Muscle layer of duodenum (tissue), 2 donors: ENCODE data around the gene SLC9A8.
"Not testable (repeated sequence)": the region's sequence is repeated elsewhere in the genome, so short reads cannot be mapped to it uniquely, and the experiment has no call there.

Source experiments
- H3K27ac ChIP-seq: one replicate; pipeline ENCODE4 v1.7.0; 2013; ENCODE audit warnings: mild to moderate bottlenecking, low read length
- H3K27me3 ChIP-seq: one replicate; pipeline ENCODE4 v1.7.0; 2013; ENCODE audit warnings: low read depth, mild to moderate bottlenecking, control low read depth, low read length
- H3K36me3 ChIP-seq, 2 donors: one replicate each; pipeline ENCODE4 v1.7.0; 2013; ENCODE audit warnings: low read length in 2 of 2, control low read depth in 1 of 2, mild to moderate bottlenecking in 1 of 2; ENCODE audit not compliant: insufficient read depth in 2 of 2, control insufficient read depth in 1 of 2
- H3K4me1 ChIP-seq, 2 donors: one replicate each; pipeline ENCODE4 v1.7.0; 2013; ENCODE audit warnings: low read length in 2 of 2, mild to moderate bottlenecking in 2 of 2, control low read depth in 1 of 2, moderate library complexity in 1 of 2; ENCODE audit not compliant: insufficient read depth in 2 of 2, control insufficient read depth in 1 of 2
- H3K4me3 ChIP-seq, 2 donors: one replicate each; pipeline ENCODE4 v1.7.0; 2013; ENCODE audit warnings: low read length in 2 of 2, low read depth in 1 of 2, mild to moderate bottlenecking in 1 of 2
- H3K9me3 ChIP-seq, 2 donors: one replicate each; pipeline ENCODE4 v1.7.0; 2013; ENCODE audit warnings: low read length in 2 of 2, control low read depth in 1 of 2, mild to moderate bottlenecking in 1 of 2; ENCODE audit not compliant: control insufficient read depth in 1 of 2
- donor health status: healthy.

Gene SLC9A8

DNA sequence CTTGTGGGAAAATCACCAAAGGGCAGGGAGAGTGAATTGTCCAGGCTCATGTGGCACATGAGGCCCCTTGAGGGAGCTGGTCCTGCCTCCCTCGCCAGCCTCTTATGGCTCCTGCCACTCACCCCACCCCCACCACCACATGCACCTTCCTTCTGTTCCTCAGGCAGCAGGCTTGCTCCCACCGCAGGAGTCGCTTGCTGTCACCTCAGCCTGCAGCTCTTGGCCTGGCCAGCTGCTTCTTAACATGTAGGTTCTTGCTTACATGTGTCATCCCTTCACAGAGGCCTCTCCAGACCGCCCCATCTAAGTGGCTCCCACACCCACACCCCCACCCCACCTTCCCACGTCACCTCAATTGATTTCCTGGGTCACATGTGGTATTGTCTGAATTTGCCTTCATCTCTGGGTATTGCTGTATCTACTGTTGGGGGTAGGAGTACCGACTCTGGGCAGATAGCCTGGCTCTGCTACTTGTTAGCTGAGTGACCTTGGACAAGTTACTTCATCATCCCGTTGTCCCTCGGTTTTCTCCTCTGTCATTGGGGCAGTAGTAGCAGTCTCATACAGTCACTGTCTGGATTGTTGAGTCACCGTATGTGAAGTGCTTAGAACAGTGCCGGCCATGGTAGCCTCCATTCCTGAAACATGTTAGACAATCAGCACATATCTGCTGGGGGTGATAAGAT is 41.7 kb downstream of the SLC9A8 start:
- H3K9me3 ChIP-seq = no peaks in the 10 kb centered on the region
- H3K4me1 ChIP-seq = peaks cover 0 to 12% of the 10 kb centered on the region in 2 donors
- no peak overlapping the region for H3K4me3 ChIP-seq
- H3K27ac ChIP-seq = no peak overlapping the region
- H3K36me3 ChIP-seq = peaks cover 10 to 55% of the 10 kb centered on the region in 2 donors
- no peaks in the 10 kb centered on the region for H3K27me3 ChIP-seq

DNA sequence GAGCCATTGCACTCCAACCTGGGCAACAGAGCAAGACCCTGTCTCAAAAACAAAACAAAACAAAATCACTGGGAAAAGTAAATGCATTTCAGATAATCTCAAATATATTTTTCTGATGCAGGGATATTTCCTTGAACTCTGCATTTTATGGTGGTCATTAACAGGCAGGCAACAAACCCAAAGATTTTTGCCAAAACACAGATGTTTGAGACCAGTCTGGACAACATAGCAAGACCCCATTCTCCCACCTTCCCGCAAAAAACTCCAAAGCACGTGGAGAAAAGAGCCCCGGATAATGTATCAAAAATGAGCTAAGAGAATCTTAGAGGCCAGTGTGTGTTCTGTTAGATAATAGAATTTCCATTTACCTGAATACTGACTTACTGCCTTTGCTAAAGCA is 44.3 kb downstream of the SLC9A8 start:
- Histone ChIP-seq H3K4me3 (no peak overlapping the region), H3K36me3 (peaks cover 17 to 66% of the 10 kb centered on the region in 2 donors), H3K4me1 (no peaks in the 10 kb centered on the region), H3K9me3 (no peaks in the 10 kb centered on the region), H3K27ac (no peak overlapping the region), H3K27me3 (no peaks in the 10 kb centered on the region)

DNA sequence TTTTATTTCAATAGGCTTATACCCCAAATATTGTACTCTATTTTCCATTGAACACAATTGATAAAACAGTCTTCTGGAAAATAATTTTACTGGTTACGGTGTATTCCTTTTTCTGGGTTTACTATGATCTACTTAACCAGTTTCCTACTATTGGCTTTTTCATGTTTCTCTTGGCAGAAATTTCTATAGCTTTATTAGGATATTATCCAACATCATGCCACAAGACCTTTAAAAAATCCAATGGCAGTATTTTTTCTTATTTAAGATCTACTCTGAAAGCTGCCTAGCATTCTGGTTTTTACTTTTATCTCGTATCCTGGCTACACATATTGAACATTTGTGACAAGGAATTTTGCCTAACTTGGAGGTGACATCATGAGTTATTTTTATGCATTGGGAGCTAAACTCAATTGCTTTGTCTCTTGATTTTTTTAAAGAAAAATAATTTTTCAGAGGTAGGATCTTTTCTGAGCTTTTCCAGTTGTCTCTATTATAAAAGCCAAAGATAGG is 45.5 kb downstream of the SLC9A8 start:
- no peaks in the 10 kb centered on the region for H3K4me1 ChIP-seq
- no peaks in the 10 kb centered on the region for H3K27me3 ChIP-seq
- H3K4me3 ChIP-seq = no peak overlapping the region
- no peak overlapping the region for H3K27ac ChIP-seq
- peaks cover 17 to 73% of the 10 kb centered on the region in 2 donors for H3K36me3 ChIP-seq
- no peaks in the 10 kb centered on the region for H3K9me3 ChIP-seq

DNA sequence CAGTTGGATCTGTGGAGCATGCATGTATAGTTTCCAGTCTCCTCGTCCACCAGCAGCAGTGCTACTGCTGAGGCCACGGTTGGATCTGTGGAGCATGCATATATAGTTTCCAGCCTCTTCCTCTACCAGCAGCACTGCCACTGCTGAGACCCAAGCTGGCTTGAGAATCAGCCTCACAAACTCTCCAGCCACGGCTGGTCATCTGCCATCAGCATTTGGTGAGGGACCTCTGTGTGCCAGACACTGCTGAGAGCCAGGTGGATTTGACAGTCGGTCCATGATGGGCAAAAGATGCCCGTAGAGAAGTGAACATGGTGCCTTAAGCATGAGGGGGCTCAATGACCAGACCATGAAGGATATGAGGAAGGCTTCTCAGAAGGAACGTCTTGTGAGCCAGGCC is 46.4 kb downstream of the SLC9A8 start:
- Histone ChIP-seq H3K27ac (no peak overlapping the region), H3K36me3 (peaks cover 17 to 64% of the 10 kb centered on the region in 2 donors)

DNA sequence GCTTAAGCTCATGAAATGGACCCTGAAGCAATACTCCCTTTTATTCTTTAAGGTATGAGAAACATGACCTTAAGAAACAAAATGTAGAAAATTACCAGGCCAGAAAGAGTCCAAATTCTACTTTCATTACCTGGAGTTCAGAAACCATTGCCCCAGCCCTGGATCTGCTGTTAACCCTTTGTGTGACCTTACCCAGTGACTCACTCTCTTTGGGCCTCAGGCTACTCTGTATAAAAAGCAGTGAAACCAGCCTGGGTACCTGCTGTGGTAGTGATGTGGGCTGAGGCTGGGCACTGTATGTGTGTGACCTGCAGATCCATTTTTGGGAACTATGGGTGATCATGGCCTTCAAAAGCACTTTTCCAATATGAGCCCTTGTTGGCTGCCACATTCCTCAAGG is 47.2 kb downstream of the SLC9A8 start:
- no peaks in the 10 kb centered on the region for H3K4me1 ChIP-seq
- no peak overlapping the region for H3K4me3 ChIP-seq
- no peak overlapping the region for H3K27ac ChIP-seq
- no peaks in the 10 kb centered on the region for H3K27me3 ChIP-seq
- peaks cover 21 to 64% of the 10 kb centered on the region in 2 donors for H3K36me3 ChIP-seq
- no peaks in the 10 kb centered on the region for H3K9me3 ChIP-seq

More for the DNA sequence above, 46.4 kb downstream of the SLC9A8 start:
- H3K4me3 ChIP-seq = no peak overlapping the region
- H3K9me3 ChIP-seq = no peaks in the 10 kb centered on the region
- no peaks in the 10 kb centered on the region for H3K27me3 ChIP-seq
- H3K4me1 ChIP-seq = no peaks in the 10 kb centered on the region

DNA sequence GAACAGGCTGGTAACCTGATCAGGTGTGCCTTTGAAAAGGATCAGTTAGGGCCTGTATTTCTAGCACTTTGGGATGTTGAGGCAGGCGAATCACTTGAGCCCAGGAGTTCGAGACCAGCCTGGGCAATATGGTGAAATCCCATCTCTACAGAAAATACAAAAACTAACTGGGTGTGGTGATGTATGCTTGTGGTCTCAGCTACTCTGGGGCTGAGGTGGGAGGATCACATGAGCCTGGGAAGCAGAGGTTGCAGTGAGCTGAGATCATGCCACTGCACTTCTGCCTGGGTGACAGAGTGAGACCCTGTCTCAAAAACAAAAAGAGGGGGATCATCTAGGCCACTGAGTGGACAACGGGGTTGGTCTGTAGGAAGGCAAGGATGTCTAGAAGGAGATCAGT is 48.6 kb downstream of the SLC9A8 start:
- H3K27me3 ChIP-seq, H3K27ac ChIP-seq, H3K9me3 ChIP-seq, H3K4me3 ChIP-seq, H3K4me1 ChIP-seq: not testable (repeated sequence)
- H3K36me3 ChIP-seq = peaks cover 24 to 65% of the 10 kb centered on the region in 2 donors

DNA sequence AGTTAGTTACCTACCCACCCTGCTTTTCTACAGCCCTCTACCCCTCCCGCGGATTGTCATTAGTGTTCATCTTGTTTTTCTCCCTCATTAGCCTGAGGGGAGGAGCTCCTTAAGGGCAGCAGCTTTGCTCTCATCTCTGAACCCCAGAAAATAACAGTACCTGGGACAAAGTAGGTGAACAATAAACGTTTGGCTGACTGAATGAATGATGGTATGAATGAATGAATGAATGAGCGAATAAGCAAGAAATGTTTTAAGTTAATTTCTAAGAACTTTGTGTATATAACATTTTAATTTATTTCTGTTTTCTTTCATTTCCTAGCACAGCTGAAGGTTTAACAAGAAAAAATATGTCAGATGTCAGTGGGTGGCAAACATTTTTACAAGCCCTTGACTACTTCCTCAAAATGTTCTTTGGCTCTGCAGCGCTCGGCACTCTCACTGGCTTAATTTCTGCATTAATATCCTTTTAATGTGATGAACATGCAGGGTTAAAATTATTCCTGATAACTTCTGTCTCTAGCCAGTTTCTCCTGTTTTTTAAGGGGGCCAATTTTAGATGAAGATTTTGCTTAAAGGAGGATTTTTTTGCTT is 50.1 kb downstream of the SLC9A8 start:
- Histone ChIP-seq H3K4me1 (no peaks in the 10 kb centered on the region), H3K9me3 (no peaks in the 10 kb centered on the region), H3K4me3 (no peak overlapping the region), H3K36me3 (peaks cover 28 to 61% of the 10 kb centered on the region in 2 donors), H3K27me3 (no peaks in the 10 kb centered on the region), H3K27ac (no peak overlapping the region)

DNA sequence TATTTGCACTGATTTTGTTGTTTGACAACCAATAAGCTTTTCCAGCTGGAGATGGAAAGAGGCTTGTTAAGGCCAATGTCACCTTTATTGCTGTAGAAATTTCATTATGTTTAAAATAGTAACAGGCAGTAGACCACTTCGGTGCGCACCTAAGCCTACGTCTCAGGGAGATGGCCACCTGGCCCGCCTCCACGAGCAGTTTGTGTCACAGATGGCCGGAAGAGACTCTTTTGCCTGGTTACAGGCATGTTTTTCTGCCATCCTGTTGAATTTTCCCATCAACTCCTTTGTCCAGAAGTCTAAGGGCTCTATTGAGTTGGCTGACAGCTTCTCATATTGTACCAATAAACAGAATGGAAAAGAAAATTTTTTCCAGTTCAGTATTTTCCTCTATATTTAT is 51.0 kb downstream of the SLC9A8 start:
- Histone ChIP-seq H3K27me3 (no peaks in the 10 kb centered on the region), H3K4me3 (no peak overlapping the region), H3K36me3 (peaks cover 37 to 66% of the 10 kb centered on the region in 2 donors), H3K9me3 (no peaks in the 10 kb centered on the region), H3K4me1 (no peaks in the 10 kb centered on the region), H3K27ac (no peak overlapping the region)

DNA sequence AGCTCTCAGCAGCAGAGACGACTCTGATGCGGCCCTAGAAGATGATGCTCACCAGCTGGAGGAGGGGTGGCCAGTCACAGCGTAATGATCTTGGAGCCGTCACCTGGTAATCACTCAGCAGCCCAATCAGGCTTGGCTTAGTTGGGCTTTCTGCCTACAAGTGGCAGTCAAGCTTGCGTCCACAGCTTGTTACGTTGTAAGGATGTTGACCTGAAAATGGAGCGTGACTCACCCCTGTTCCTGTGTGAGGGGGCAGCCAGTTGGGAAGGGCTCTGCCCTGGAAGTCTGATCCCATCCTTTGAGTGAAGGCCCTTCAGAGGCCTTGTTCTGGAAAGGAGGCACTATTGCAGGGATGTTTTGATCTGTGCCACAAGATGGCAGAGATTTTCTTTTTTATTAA is 52.9 kb downstream of the SLC9A8 start:
- Histone ChIP-seq H3K9me3 (no peaks in the 10 kb centered on the region), H3K36me3 (peaks cover 27 to 57% of the 10 kb centered on the region in 2 donors), H3K27ac (no peak overlapping the region), H3K4me3 (no peak overlapping the region), H3K27me3 (no peaks in the 10 kb centered on the region), H3K4me1 (no peaks in the 10 kb centered on the region)

DNA sequence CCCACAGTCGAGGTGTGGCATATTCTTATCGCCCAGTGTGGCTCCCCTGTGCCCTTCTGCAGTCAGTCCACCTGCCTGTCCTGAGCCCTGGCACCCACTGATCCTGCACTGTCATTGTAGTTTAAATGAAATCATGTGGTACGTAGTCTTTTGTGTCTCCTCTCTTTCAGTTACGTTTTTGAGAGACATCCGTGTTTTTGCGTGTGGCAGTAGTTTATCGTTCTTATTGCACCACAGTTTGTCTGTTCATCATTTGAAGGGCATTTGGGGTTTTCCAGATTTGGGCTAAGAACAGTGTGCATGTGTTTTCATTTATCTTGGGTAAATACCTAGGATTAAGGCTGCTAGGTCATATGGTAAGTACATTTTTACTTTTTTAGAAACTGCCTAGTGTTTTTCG is 53.4 kb downstream of the SLC9A8 start:
- no peaks in the 10 kb centered on the region for H3K4me1 ChIP-seq
- H3K36me3 ChIP-seq = peaks cover 27 to 58% of the 10 kb centered on the region in 2 donors
- H3K4me3 ChIP-seq = no peak overlapping the region
- no peaks in the 10 kb centered on the region for H3K9me3 ChIP-seq
- no peak overlapping the region for H3K27ac ChIP-seq
- no peaks in the 10 kb centered on the region for H3K27me3 ChIP-seq

DNA sequence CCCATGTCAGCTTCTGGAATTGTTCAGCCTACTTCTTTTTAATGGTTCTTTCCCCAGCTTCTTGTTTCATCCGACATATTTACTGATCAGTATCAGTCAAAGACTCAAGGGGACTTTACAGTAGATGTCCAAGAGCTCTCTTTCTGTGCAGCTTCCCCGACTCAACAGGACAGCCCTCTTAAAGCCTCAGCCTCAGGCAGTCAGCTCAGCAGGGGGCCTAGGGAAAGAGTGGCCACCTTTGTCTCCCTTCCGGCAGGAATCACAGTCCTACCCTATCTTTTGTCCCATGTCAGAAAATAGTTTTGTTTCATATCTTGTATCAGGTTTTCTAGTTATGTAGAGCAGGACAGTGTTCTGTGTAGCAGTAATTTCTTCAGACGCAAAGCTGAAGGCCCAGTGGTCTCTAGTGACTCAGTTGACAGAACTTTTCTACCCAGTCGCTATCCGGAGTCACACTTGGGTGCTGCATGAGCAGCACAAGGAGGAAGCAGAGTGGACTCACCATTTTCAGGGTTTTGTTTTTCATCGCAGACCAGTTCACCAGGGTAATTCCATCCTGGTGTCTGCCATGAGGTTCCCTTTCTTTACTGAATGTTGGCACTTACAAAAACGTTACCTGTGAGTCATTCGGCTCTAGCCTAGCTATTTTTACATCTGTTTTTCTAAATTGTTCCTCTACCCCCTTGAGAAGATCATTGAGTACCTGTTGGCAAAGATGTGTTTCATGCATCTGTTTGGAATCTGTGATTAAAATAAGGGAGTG is 55.0 kb downstream of the SLC9A8 start:
- no peaks in the 10 kb centered on the region for H3K9me3 ChIP-seq
- H3K27me3 ChIP-seq = no peaks in the 10 kb centered on the region
- H3K4me3 ChIP-seq = no peak overlapping the region
- peaks cover 31 to 63% of the 10 kb centered on the region in 2 donors for H3K36me3 ChIP-seq
- H3K27ac ChIP-seq = no peak overlapping the region
- no peaks in the 10 kb centered on the region for H3K4me1 ChIP-seq
